DMS79 (cell line): Measurements from ENCODE around the gene DHRS1.
"Not testable (repeated sequence)": the region's sequence is repeated elsewhere in the genome, so short reads cannot be mapped to it uniquely, and the experiment has no call there.

Experiments used
- DNase-seq: peaks from one replicate; lab custom pipeline; 2025; lab: John Stamatoyannopoulos, UW

The DHRS1 gene

DNA sequence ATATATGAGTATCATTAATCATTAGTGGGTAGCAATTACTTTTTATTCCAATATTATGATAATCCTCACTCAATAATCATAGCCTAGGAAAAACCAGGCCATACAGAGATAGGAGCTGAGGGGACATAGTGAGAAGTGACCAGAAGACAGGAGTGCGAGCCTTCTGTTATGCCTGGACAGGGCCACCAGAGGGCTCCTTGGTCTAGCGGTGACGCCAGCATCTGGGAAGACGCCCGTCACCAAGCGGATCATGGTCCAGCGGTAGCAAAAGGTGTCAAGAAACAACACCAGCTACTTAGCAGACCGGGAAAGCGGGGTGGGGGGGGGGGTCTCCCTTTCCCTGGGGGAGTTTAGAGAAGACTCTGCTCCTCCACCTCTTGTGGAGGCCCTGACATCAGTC lies 28.3 kb upstream of the DHRS1 start:
- DNase-seq = not testable (repeated sequence)

DNA sequence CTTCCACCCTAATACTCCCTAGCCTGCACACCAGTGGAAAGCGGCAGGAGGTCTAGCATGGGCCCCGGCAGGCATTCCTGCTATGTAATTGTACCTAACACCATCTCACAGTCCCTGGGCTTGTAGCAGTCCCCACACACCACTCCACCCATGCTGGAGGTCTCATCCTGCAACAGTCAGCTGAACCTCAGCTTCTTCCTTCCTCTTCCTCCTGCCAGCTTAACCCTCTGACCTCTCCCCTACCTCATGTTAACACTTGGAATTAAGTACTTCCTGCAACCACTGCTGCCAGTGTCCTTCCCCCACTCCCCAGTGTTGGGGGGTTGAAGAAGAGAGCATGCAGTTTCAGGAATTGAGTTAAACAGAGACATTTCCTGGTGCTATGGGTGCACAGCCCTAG lies 27.7 kb upstream of the DHRS1 start:
- no peak for DNase-seq

DNA sequence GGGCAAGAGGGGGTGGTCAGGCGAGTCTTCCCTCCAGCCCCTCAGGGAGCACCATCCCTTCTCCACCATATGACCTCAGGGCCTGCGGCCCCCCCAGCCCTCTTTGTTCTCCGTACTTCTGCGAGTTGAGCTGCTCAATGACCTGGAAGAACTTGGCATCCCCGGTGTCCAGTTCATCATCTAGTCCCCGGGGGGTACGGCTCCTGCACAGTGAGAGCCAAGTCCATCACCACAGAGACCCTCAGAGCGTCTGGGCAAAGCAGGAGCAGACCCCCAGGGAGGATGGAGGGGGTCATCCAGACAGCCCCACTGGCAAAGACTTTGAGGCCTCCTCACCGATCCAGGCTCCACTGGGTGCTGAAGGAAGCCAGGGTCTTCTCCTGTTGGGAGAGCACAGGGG lies 26.4 kb upstream of the DHRS1 start:
- no peak for DNase-seq

DNA sequence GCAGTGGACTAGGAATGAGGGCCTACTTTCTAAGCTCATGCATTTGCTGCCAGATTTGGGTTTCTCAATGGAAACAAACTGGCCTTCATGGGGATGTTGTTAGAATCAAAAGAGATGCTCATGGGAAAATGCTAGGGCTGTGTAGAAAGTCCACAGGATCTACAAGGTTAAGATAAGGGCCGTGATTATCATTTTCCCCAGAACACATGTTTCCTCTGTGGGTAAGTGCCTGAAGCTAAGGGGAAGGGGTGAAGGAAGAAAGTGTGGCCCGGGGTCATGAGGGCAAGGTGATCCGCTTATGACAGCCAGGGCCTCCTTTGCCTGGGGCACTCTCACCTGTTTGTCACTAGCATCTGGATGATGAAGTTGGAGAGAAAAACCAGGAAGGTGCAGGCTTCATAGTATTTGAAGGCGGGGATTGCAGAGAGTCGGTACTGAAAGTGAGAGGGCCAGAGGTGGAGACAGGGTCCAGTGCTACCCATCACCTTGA lies 25.5 kb upstream of the DHRS1 start:
- no peak for DNase-seq

DNA sequence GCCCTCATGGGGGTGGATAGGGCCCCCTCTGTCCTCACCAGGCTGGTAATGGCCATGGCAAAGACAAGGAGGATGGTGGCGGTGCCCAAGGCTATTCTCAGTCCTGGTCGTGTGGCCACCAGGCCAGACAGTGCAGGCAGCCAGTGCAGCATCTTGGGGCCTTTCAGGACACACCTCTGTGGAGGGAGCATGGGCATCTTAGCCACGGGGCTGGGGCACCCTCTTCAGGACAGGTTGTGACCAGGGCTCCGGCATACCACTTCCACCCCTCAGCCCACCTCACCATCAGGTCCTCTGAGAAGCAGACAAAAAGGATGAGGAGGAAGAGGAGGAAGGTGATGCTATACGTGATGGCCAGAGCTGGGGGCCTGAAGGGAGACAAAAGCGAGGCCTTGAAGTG lies 24.4 kb upstream of the DHRS1 start:
- no peak for DNase-seq

DNA sequence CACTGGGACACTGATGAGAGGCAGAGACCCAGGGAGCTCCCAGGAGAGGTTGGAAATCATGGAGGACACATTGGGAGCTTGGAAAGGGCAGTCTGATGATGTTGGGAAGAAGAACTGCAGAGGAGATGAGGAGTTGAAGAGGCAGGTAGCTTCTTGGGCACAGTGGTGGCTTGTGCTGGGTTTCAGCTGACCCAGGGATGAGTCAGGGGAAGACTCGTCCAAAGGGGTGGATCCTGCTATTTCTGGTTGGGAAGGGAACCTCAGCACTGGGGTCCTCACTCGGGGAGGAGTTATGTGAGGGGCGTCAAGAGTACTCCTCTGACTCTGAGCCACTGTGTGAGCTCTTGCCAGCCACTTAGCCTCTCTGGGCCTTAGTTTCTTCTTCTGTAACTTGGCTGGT lies 23.8 kb upstream of the DHRS1 start:
- DNase-seq = no peak

DNA sequence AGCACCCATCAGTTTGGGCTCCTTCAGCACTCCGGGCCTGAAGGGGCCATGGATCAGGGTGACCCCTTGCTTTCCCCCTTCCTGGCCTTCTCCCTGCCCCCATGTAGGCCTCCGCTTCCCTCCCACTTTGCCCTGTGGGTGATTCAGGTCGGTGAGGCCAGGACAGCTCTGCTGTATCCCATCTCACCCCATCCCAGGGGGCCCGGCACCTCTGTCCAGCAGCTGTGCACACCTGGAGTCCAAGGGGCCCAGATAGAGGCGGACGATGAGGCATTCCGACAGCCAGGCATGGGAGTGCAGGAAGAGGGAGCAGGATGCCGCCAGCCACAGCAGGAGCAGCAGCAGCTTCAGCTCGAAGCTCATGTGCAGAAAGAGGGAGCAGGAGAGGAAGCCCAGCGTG lies 23.1 kb upstream of the DHRS1 start:
- no peak for DNase-seq

DNA sequence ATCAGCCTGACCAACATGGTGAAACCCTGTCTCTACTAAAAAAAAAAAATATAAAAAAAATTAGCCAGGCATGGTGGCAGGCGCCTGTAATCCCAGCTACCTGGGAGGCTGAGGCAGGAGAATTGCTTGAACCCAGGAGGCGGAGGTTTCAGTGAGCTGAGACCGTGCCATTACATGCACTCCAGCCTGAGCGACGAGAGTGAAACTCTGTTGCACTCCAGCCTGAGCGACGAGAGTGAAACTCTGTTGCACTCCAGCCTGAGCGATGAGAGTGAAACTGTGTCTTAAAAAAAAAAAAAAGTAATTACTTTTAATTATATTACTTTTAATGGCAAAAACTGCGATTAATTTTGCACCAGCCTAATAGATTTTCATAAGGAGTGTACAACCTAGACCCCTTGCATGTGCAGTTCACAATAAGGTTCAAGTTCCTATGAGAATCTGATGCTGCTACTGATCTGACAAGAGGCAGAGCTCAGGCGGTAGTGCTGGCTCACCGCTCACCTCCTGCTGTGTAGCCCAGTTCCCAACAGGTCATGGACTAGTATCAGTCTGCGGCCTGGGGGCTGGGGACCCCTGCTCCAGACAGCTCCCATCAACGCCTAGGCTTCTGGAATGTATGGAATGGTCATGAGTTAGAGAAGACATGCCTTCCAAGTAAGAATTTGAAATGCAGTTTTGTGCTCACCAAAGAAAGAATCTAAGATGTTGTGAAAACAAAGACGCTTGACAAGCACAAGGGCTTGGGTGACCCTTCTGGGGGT lies 21.8 kb upstream of the DHRS1 start:
- no peak for DNase-seq

DNA sequence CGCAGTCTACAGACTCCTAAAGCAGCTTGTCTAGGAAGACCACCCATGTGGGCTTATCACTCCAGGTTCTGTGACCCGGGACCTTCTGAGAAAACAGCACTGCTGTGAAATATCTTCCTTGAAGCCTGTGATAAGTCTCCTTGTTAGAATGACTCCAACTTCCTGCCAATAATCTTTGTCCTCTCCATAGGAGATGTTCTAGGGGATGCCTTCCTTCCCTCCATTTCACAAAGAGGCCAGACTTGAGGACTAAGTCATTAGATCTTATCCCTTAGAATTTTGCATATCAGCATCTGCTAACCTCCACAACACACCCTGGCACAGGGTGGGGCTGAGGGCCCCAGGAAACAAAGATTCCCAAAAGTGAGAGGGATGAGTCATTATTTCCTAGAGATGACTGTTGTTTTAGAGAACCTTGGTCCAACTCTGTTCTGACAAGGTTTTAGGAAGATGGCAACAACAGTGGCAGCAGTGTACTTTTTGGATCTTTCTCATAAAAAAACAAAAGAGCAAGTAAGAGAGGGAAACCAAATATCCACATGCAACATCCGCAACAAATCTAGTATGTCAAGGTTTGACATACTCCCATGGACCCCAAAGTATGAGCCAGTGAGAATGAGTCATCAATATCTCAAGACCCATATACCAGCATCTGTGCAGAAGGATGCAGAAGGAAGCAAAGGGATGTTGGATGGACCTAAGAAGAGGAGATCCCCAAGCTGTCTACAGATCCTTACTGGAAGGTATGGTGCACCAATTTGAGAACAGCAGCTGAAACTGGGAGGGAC lies 17.8 kb upstream of the DHRS1 start:
- DNase-seq = no peak

- DNase-seq = no peak
These were observed 17.0 kb upstream of the DHRS1 start for GRCh38 chr14:24316597-24316950.

DNA sequence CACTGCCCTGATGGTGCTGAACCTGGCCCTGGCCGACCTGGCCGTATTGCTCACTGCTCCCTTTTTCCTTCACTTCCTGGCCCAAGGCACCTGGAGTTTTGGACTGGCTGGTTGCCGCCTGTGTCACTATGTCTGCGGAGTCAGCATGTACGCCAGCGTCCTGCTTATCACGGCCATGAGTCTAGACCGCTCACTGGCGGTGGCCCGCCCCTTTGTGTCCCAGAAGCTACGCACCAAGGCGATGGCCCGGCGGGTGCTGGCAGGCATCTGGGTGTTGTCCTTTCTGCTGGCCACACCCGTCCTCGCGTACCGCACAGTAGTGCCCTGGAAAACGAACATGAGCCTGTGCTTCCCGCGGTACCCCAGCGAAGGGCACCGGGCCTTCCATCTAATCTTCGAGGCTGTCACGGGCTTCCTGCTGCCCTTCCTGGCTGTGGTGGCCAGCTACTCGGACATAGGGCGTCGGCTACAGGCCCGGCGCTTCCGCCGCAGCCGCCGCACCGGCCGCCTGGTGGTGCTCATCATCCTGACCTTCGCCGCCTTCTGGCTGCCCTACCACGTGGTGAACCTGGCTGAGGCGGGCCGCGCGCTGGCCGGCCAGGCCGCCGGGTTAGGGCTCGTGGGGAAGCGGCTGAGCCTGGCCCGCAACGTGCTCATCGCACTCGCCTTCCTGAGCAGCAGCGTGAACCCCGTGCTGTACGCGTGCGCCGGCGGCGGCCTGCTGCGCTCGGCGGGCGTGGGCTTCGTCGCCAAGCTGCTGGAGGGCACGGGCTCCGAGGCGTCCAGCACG lies 16.4 kb upstream of the DHRS1 start:
- no peak for DNase-seq

DNA sequence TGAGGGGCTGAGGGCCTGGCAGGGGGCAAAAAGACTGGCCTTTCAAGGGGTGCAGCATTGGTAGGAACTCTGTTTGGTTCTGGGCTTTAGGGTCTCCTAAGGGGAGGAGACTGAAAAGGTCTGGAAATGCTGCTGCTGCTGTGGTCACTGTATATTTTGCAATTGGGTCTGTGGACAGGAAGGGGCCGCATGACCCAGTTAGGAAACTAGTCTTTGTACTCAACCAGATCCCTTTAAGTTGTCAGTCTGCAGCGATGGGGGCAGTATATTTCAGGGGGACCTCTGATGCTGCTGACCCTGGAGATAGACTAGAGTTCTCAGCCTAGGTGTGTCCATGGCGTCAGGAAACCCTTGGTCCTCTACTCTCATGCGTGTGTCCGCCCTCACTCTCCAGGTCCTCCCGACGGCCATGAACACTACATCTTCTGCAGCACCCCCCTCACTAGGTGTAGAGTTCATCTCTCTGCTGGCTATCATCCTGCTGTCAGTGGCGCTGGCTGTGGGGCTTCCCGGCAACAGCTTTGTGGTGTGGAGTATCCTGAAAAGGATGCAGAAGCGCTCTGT lies 15.7 kb upstream of the DHRS1 start:
- DNase-seq = no peak

GRCh38 chr14:24314377-24315193 lies 15.0 kb upstream of the DHRS1 start:
- no peak for DNase-seq

DNA sequence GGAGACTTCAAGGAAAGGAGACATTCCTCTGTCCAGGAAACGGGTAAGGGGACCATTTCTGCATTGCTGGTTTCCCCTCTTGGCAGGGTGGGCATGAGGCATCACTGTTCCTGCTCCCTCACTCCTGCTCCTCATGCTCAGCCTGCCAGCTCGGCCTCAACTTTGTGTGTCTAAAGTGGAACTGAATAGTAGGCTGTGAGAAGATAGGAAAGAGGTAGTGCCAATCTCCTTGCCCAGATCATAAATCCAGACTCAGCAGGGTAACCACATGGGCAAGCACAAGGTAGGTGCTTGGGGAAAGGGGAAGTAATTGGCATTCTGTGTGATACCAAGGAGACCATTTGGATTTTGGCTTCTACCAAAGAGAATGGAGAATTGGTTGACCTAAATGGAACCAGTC lies 14.3 kb upstream of the DHRS1 start:
- DNase-seq = no peak

DNA sequence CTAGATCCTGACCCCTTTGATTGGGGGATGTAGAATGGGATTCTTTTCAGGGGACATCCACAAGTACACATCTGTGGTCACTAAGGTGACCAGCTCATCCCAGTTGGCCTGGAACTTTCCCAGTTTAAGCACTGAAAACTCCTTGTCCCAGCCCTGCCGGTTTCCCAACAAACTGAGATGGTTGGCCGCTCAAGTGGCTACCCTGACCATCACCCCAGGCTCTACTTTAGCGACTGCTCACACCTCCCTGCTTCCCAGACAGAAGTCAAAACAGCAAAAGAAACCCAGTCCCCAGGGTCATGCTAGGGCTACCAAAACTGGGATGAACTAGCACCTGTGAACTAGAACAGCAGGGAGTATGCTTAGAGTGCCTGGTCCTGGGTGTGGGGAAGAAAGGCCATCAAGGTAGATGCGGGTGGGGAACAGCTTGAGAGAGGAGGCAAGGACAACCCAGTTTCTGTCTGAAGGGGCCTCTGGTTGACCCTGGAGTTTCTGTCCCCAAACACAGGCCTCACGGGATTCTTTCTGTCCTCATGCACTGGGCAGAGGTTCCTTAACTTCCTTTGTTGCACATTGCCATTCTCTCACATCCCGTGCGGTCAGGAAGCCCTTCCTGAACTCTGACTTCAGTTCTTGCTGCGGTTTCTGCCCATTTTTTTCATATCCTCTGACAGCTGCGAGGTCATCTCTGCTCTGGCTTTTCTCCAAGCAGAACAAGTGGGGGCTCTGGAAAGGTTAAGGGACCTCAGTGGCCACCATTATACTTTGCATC lies 13.3 kb upstream of the DHRS1 start:
- no peak for DNase-seq

DNA sequence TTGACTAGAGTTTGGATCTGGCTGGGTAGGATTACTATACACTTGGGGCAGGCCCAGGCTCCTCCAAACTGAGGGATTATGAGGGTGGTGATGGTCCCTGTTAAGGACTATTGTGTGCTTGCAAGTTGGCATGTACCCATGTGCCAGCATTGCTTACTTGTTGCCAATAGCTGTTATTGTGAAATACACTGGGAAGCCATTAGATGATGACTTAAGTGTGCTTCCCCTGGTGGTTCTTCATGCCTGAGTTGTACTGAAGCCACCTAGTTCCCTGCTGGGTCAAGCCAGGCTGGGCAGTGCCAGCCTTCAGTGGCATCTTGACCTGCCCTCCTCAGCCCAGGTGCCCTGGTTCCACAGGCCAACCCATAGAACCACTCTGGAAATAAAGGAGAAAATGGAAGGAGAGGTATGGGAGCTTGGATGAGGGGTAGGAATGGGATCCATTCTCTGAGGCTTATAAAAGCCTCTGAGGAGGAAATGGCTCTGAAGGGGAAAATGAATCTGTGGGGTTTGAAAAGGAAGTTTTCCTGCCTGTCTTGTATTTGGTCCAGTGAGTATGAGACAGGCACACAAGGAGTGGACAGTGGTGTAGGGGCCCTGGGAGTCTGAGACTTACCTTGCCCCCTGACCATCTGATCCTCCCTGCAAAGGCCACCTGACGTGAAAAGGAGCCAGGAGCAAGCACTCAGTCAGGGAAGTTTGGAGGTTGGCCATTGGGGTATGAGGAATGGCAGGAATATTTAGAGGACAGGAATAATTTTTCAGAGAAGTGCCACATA lies 12.4 kb upstream of the DHRS1 start:
- DNase-seq = peak; percentile 42

DNA sequence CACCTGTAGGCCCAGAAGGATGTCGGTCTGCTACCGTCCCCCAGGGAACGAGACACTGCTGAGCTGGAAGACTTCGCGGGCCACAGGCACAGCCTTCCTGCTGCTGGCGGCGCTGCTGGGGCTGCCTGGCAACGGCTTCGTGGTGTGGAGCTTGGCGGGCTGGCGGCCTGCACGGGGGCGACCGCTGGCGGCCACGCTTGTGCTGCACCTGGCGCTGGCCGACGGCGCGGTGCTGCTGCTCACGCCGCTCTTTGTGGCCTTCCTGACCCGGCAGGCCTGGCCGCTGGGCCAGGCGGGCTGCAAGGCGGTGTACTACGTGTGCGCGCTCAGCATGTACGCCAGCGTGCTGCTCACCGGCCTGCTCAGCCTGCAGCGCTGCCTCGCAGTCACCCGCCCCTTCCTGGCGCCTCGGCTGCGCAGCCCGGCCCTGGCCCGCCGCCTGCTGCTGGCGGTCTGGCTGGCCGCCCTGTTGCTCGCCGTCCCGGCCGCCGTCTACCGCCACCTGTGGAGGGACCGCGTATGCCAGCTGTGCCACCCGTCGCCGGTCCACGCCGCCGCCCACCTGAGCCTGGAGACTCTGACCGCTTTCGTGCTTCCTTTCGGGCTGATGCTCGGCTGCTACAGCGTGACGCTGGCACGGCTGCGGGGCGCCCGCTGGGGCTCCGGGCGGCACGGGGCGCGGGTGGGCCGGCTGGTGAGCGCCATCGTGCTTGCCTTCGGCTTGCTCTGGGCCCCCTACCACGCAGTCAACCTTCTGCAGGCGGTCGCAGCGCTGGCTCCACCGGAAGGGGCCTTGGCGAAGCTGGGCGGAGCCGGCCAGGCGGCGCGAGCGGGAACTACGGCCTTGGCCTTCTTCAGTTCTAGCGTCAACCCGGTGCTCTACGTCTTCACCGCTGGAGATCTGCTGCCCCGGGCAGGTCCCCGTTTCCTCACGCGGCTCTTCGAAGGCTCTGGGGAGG lies 11.3 kb upstream of the DHRS1 start, which contains the start of gene LTB4R:
Gene LTB4R (plus strand): TSS at position 857 of the 959 bp plus-strand sequence. CDS start 4,150 bp downstream, outside the sequence.
- peak; percentile 72 for DNase-seq

DNA sequence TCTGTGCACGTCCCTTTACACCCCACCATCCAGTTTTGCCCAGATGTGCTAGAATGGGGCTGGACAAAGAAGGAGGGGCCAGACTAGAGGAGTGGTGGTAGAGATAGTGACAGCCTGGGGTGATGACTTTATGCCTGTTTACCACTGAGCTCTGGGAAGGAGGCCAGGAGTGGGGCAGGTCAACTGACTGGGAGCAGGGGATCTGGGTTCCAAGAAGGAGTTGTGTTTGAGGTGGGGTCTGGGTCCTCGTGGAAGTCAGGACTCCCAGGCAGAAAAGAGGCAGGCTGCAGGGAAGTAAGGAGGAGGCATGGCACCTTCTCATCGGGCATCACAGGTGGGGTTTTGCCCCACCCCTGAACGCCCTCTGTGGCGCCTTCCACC lies 10.7 kb upstream of the DHRS1 start:
- no peak for DNase-seq
